DOHH2 (cell line): ENCODE results near the gene TMCC3.

Source experiments
- EZH2phosphoT487 ChIP-seq: fragments of 200-600 bp; sonication (generic); IDR thresholded peaks from 2 replicates; pipeline ENCODE4 v1.6.1; 2017; ENCODE audit warnings: borderline replicate concordance, mild to moderate bottlenecking, antibody characterized with exemption, low read length, moderate library complexity, mixed read lengths
- TF ChIP-seq, protein P1 (sequence below): fragments of 200-600 bp; sonication (generic); IDR thresholded peaks from one replicate; pipeline ENCODE4 v1.5.1; 2014; ENCODE audit warnings: antibody characterized with exemption, mild to moderate bottlenecking, low read depth, low read length; ENCODE audit not compliant: poor library complexity, severe bottlenecking

DNA sequence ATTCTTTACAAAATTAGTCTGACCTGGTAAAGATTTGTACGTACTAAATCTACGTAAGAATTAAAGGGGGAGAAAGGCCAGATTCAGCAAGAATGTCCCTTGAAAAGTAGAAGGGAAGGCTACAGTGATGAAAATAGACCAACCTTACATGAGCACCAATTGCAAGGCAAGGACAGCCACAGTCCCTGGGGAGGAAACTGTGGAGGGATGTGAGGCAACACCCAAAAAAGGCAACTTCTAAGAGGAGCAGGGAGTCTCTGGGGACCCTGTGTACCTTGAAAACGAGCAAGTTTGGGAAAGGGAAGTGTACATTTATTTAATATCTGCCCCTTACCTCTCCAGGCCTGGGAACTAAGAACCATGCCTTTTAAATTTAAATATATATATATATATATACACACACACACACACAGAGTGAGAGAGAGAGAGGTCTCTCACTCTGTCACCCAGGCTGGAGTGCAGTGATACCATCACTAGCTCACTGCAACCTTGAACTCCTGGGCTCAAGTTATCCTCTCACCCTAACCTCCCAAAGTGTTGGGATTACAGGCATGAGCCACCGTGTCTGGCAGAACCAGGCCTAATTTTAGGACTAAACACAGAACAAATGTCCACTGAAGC lies 56.4 kb downstream of the TMCC3 start:
- TF ChIP-seq, protein P1, sequence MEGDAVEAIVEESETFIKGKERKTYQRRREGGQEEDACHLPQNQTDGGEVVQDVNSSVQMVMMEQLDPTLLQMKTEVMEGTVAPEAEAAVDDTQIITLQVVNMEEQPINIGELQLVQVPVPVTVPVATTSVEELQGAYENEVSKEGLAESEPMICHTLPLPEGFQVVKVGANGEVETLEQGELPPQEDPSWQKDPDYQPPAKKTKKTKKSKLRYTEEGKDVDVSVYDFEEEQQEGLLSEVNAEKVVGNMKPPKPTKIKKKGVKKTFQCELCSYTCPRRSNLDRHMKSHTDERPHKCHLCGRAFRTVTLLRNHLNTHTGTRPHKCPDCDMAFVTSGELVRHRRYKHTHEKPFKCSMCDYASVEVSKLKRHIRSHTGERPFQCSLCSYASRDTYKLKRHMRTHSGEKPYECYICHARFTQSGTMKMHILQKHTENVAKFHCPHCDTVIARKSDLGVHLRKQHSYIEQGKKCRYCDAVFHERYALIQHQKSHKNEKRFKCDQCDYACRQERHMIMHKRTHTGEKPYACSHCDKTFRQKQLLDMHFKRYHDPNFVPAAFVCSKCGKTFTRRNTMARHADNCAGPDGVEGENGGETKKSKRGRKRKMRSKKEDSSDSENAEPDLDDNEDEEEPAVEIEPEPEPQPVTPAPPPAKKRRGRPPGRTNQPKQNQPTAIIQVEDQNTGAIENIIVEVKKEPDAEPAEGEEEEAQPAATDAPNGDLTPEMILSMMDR, result no peak
- no peak for TF ChIP-seq EZH2phosphoT487
